GM21447 (cell line): ENCODE measurements around the gene SOX8.

Source experiments
- ATAC-seq: cut with Tn5 transposase; IDR thresholded peaks from one replicate; pipeline ENCODE4 v1.9.1; 2021; ENCODE audit not compliant: unreplicated experiment

The SOX8 gene

GRCh38 chr16:986411-986810, 4.8 kb downstream of the SOX8 start:
- no peak for ATAC-seq

GRCh38 chr16:986925-987582, 5.5 kb downstream of the SOX8 start:
- ATAC-seq: no peak

GRCh38 chr16:987906-988305, 6.3 kb downstream of the SOX8 start:
- ATAC-seq: no peak

GRCh38 chr16:988471-989353, 7.1 kb downstream of the SOX8 start:
- no peak for ATAC-seq

- ATAC-seq: no peak
Observed at GRCh38 chr16:989354-989814, 7.8 kb downstream of the SOX8 start.

- no peak for ATAC-seq
Observed at GRCh38 chr16:990516-991291, 9.1 kb downstream of the SOX8 start.

- no peak for ATAC-seq
Observed at GRCh38 chr16:991345-991744, 9.8 kb downstream of the SOX8 start.

- no peak for ATAC-seq
Observed at GRCh38 chr16:991773-992172, 10.2 kb downstream of the SOX8 start.

- no peak for ATAC-seq
Observed at GRCh38 chr16:993731-994130, 12.2 kb downstream of the SOX8 start.

- ATAC-seq: no peak
Observed at GRCh38 chr16:995087-995486, 13.5 kb downstream of the SOX8 start.

- no peak for ATAC-seq
Observed at GRCh38 chr16:995783-996182, 14.2 kb downstream of the SOX8 start.

- no peak for ATAC-seq
Observed at GRCh38 chr16:996681-997080, 15.1 kb downstream of the SOX8 start.

GRCh38 chr16:997440-998051, 16.0 kb downstream of the SOX8 start:
- no peak for ATAC-seq

GRCh38 chr16:998211-998610, 16.6 kb downstream of the SOX8 start:
- no peak for ATAC-seq

GRCh38 chr16:998615-999014, 17.0 kb downstream of the SOX8 start:
- ATAC-seq: no peak

GRCh38 chr16:999677-1000076, 18.1 kb downstream of the SOX8 start:
- no peak for ATAC-seq

- no peak for ATAC-seq
Observed at GRCh38 chr16:1000608-1001007, 19.0 kb downstream of the SOX8 start.

- no peak for ATAC-seq
Observed at GRCh38 chr16:1001096-1001495, 19.5 kb downstream of the SOX8 start.

- no peak for ATAC-seq
Observed at GRCh38 chr16:1002399-1003166, 21.0 kb downstream of the SOX8 start.
